Nephron progenitor cell (in vitro differentiated cells): ENCODE results near the gene WSCD2.

Experiments used
- DNase-seq: peaks from one replicate; pipeline ENCODE4 v3.0.0; 2021
- H3K27ac Mint-ChIP-seq: 2 replicates; pipeline ENCODE4 v1.8.0; 2021; ENCODE audit warnings: mild to moderate bottlenecking, moderate library complexity, mixed read lengths
- H3K27me3 Mint-ChIP-seq: 2 replicates; pipeline ENCODE4 v1.8.0; 2021; ENCODE audit warnings: mild to moderate bottlenecking, low read depth, mixed read lengths; ENCODE audit not compliant: poor library complexity
- H3K36me3 Mint-ChIP-seq: 2 replicates; pipeline ENCODE4 v1.8.0; 2021; ENCODE audit warnings: low read depth, mixed read lengths
- H3K4me1 Mint-ChIP-seq: 2 replicates; pipeline ENCODE4 v1.8.0; 2021; ENCODE audit warnings: mixed read lengths
- H3K4me3 Mint-ChIP-seq: 2 replicates; pipeline ENCODE4 v1.8.0; 2021; ENCODE audit warnings: mild to moderate bottlenecking, moderate library complexity, mixed read lengths
- H3K9me3 Mint-ChIP-seq: 2 replicates; pipeline ENCODE4 v1.8.0; 2021; ENCODE audit warnings: mild to moderate bottlenecking, moderate library complexity, mixed read lengths
- CTCF ChIP-seq: fragments of 200-600 bp; sonication (generic); IDR thresholded peaks from 2 replicates; pipeline ENCODE4 v1.5.0; 2021; ENCODE audit warnings: antibody characterized with exemption

The WSCD2 gene

GRCh38 chr12:108231909-108232434 is 102.9 kb downstream of the WSCD2 start:
- TF ChIP-seq CTCF, result no peak
- H3K9me3 Mint-ChIP-seq, result no peaks in the 10 kb centered on the region
- H3K27ac Mint-ChIP-seq, result no peak overlapping the region
- H3K27me3 Mint-ChIP-seq, result peaks cover 36% of the 10 kb centered on the region
- DNase-seq, result no peak
- H3K36me3 Mint-ChIP-seq, result no peaks in the 10 kb centered on the region
- H3K4me3 Mint-ChIP-seq, result no peak overlapping the region
- H3K4me1 Mint-ChIP-seq, result no peaks in the 10 kb centered on the region

GRCh38 chr12:108232565-108232964 is 103.5 kb downstream of the WSCD2 start:
- Mint-ChIP-seq H3K9me3 (peaks cover 6% of the 10 kb centered on the region), H3K4me3 (no peak overlapping the region), H3K4me1 (no peaks in the 10 kb centered on the region), H3K36me3 (no peaks in the 10 kb centered on the region), H3K27ac (no peak overlapping the region), H3K27me3 (peaks cover 42% of the 10 kb centered on the region)
- no peak for TF ChIP-seq CTCF
- DNase-seq, result no peak

GRCh38 chr12:108234158-108234557 is 105.1 kb downstream of the WSCD2 start:
- peaks cover 42% of the 10 kb centered on the region for H3K27me3 Mint-ChIP-seq
- no peak for TF ChIP-seq CTCF
- H3K36me3 Mint-ChIP-seq, result no peaks in the 10 kb centered on the region
- no peak overlapping the region for H3K27ac Mint-ChIP-seq
- H3K9me3 Mint-ChIP-seq, result peaks cover 12% of the 10 kb centered on the region
- no peak for DNase-seq
- no peaks in the 10 kb centered on the region for H3K4me1 Mint-ChIP-seq
- no peak overlapping the region for H3K4me3 Mint-ChIP-seq

GRCh38 chr12:108235197-108235984 is 106.3 kb downstream of the WSCD2 start:
- Mint-ChIP-seq H3K27ac (no peak overlapping the region), H3K9me3 (peaks cover 12% of the 10 kb centered on the region), H3K27me3 (peaks cover 43% of the 10 kb centered on the region), H3K4me3 (no peak overlapping the region), H3K36me3 (no peaks in the 10 kb centered on the region), H3K4me1 (no peaks in the 10 kb centered on the region)
- TF ChIP-seq CTCF, result no peak
- no peak for DNase-seq

- Mint-ChIP-seq H3K36me3 (no peaks in the 10 kb centered on the region), H3K27ac (no peak overlapping the region), H3K4me1 (no peaks in the 10 kb centered on the region), H3K4me3 (no peak overlapping the region), H3K9me3 (peaks cover 12% of the 10 kb centered on the region), H3K27me3 (peaks cover 38% of the 10 kb centered on the region)
- TF ChIP-seq CTCF, result no peak
- no peak for DNase-seq
Measured at GRCh38 chr12:108235985-108236263, 106.8 kb downstream of the WSCD2 start.

GRCh38 chr12:108236366-108236765 is 107.3 kb downstream of the WSCD2 start:
- Mint-ChIP-seq H3K27me3 (peaks cover 37% of the 10 kb centered on the region), H3K9me3 (peaks cover 12% of the 10 kb centered on the region), H3K36me3 (no peaks in the 10 kb centered on the region), H3K4me3 (no peak overlapping the region), H3K4me1 (peaks cover 2% of the 10 kb centered on the region), H3K27ac (no peak overlapping the region)
- DNase-seq, result no peak
- TF ChIP-seq CTCF, result no peak
